ENCODE results near the gene PLAU. TPM values are rescaled to one million over a fixed set of nuclear protein-coding genes. Genes with fewer than 3 reads are reported as not detected.
A peak's percentile ranks its signal among the peaks of the same experiment; 100 is the strongest.

The PLAU gene
- total RNA-seq, 4 donors from 2014 or later, result 0.83 to 5.0 (median 2.3) TPM

DNA sequence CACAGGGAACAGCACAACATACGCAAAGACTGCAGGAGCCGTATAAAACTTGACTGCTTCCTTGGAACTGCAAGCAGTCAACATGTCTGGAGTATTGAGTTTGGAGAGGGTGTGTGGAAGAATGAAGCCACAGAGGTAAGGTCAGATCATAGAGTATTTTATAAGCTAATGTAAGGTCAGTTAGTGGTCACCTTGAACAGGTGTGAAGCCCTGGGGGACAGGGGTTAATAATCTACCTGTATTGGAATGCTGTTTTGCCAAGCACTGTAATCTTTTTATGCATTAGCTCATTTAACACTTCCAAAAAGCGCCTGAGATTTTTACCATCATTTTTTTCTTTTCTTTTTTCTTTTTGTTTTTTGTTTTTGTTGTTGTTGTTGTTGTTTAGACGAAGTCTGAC, 23.1 kb downstream of the PLAU start:
- no peak for TF ChIP-seq POLR2A (IDR thresholded peaks at IDR 0.05)
- TF ChIP-seq, protein P1, sequence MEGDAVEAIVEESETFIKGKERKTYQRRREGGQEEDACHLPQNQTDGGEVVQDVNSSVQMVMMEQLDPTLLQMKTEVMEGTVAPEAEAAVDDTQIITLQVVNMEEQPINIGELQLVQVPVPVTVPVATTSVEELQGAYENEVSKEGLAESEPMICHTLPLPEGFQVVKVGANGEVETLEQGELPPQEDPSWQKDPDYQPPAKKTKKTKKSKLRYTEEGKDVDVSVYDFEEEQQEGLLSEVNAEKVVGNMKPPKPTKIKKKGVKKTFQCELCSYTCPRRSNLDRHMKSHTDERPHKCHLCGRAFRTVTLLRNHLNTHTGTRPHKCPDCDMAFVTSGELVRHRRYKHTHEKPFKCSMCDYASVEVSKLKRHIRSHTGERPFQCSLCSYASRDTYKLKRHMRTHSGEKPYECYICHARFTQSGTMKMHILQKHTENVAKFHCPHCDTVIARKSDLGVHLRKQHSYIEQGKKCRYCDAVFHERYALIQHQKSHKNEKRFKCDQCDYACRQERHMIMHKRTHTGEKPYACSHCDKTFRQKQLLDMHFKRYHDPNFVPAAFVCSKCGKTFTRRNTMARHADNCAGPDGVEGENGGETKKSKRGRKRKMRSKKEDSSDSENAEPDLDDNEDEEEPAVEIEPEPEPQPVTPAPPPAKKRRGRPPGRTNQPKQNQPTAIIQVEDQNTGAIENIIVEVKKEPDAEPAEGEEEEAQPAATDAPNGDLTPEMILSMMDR (IDR thresholded peaks at IDR 0.05 in 4 of 5, conservative IDR thresholded peaks at IDR 0.05 in 1 of 5), result no peak
- DNase-seq (no peak), ATAC-seq (no peak)
- no peaks in the 10 kb centered on the region for H3K27me3 ChIP-seq
- H3K27ac ChIP-seq, result no peak overlapping the region
- H3K4me1 ChIP-seq, result peaks cover 20 to 33% of the 10 kb centered on the region in 2 donors
- no peaks in the 10 kb centered on the region for H3K9me3 ChIP-seq
- H3K36me3 ChIP-seq, result no peaks in the 10 kb centered on the region
- in situ Hi-C loops (cut with MboI; ENCODE audit: low sequenced_read_pairs in 4 of 4) (no loop called here), intact Hi-C loops (cut with DNase I; ENCODE audit: low total_unique reads) (no loop called here)
- no peak overlapping the region for H3K4me3 ChIP-seq

DNA sequence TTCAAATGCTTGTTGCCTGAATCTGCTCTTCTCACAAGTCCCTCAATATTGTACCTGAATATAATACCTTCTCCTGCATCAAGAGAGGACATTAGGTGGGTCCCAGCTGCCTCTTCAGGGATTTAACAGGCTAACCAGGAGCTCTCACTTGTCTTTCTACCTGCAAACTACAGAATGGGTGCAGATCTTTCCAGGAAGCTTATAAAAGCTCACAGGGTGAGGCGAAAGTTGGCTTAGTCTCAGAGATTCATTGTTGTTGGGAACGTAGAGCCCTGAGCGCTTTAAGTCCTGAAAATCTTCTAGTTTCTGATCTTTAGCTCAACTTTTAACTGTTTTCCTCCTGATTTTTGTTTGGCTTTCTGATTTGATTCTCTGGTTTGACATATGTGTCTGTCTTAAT, 25.0 kb downstream of the PLAU start:
- Histone ChIP-seq H3K4me1 (peaks cover 26 to 39% of the 10 kb centered on the region in 2 donors), H3K27ac (peak overlapping the region in 3 of 4 donors; percentile 8 to 74 (median 67)), H3K36me3 (no peaks in the 10 kb centered on the region), H3K27me3 (no peaks in the 10 kb centered on the region), H3K9me3 (no peaks in the 10 kb centered on the region), H3K4me3 (no peak overlapping the region)
- in situ Hi-C loops (cut with MboI; ENCODE audit: low sequenced_read_pairs in 4 of 4), result loop anchor here in 3 of 4 donors (5.0 kb wide), 2 partner anchors 39 to 49 kb away; no protein-coding TSS in a partner anchor
- ATAC-seq (no peak), DNase-seq (no peak)
- TF ChIP-seq POLR2A (IDR thresholded peaks at IDR 0.05), result no peak
- TF ChIP-seq, protein P1 (IDR thresholded peaks at IDR 0.05 in 4 of 5, conservative IDR thresholded peaks at IDR 0.05 in 1 of 5), result no peak
- intact Hi-C loops (cut with DNase I; ENCODE audit: low total_unique reads), result no loop called here

DNA sequence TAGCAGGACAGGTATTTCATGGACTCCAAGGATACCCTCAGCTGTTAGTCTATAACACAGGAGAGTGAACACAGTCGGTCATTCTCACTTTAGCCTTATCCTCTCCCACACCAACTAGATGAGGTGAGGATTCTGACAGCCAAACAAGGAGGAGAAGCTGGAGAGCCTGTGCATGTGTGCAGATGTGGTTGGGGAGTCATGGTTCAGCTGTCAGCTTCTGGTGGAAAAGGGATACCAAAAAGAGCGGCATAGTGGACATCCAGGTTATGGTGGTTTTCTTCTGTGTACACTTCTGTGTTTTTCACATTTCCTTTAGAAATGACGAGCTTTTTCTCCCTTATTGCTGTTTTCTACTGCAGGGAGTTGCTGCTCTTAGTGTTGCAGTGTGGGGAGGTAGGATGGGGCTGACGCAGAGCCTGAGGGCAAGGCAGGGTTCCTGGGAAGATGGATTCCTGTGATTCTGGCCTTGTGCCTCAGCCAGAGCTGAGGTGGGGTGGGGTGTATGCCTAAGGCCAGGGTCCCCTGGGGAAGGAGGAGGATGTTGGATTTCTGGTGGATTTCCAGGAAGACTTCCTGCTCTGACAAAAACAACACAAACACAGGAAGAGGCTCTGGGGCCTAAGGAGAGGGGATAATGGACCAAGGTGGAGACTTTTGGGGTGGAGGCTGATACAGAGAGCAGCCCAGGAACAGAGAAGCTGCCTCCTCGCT, 26.6 kb downstream of the PLAU start:
- in situ Hi-C loops (cut with MboI; ENCODE audit: low sequenced_read_pairs in 4 of 4) (loop anchor here in 3 of 4 donors (5.0 kb wide), 2 partner anchors 40 to 50 kb away; no protein-coding TSS in a partner anchor), intact Hi-C loops (cut with DNase I; ENCODE audit: low total_unique reads) (no loop called here)
- Histone ChIP-seq H3K27me3 (no peaks in the 10 kb centered on the region), H3K4me3 (no peak overlapping the region), H3K4me1 (peaks cover 32 to 47% of the 10 kb centered on the region in 2 donors), H3K27ac (peak overlapping the region; percentile 63 to 74 (median 67)), H3K36me3 (no peaks in the 10 kb centered on the region), H3K9me3 (no peaks in the 10 kb centered on the region)
- TF ChIP-seq, protein P1 (IDR thresholded peaks at IDR 0.05 in 4 of 5, conservative IDR thresholded peaks at IDR 0.05 in 1 of 5), result no peak
- no peak for TF ChIP-seq POLR2A (IDR thresholded peaks at IDR 0.05)
- peak in 1 of 2 donors; percentile 22 for DNase-seq
- ATAC-seq, result peak; percentile 8 to 25

DNA sequence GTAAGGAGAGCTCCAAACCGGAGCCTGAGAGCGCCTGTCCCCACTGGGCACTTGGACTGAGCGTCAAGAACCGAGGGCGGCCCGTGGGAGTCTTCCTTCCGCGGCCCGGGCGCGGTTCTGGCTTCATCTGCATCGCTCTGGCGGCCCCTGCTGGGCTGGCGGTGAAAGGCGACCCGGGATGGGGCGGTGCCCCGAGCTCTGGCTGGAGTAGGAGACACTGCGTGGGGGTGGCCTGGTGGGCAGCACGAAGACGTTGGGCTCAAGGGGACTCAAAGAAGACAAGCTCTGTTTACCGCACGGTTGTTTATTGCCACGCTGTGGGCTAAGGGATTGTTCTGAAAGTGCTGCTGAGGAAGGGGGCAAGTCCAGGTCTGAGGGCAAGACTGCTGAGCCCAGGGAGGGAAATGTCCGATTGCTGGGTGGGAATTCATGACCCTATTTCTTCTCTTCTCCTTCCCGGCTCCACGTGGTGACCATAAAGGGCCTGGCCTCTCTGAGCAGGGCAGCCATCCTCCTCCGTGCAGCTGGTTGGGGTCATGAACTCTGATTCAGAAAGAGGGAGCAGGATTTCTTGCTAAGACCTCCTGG, 29.8 kb downstream of the PLAU start:
- H3K27me3 ChIP-seq, result no peaks in the 10 kb centered on the region
- intact Hi-C loops (cut with DNase I; ENCODE audit: low total_unique reads), result loop anchor here (1.0 to 2.0 kb wide), 3 partner anchors 54 to 140 kb away; no protein-coding TSS in a partner anchor
- in situ Hi-C loops (cut with MboI; ENCODE audit: low sequenced_read_pairs in 4 of 4), result loop anchor here in 1 of 4 donors (10.0 kb wide), 1 partner anchor 56 kb away; no protein-coding TSS in a partner anchor
- H3K4me1 ChIP-seq, result peaks cover 29 to 42% of the 10 kb centered on the region in 2 donors
- H3K27ac ChIP-seq, result peak overlapping the region; percentile 69 to 82 (median 80)
- ATAC-seq (peak; percentile 86 to 90), DNase-seq (peak; percentile 63 to 79)
- H3K4me3 ChIP-seq, result peak overlapping the region in 3 of 4 donors; percentile 13 to 39 (median 30)
- no peak for TF ChIP-seq POLR2A (IDR thresholded peaks at IDR 0.05)
- TF ChIP-seq, protein P1 (IDR thresholded peaks at IDR 0.05 in 4 of 5, conservative IDR thresholded peaks at IDR 0.05 in 1 of 5), result peak; percentile 85 to 96 (median 95)
- no peaks in the 10 kb centered on the region for H3K9me3 ChIP-seq
- no peaks in the 10 kb centered on the region for H3K36me3 ChIP-seq

Measured in gastrocnemius medialis (tissue), 4 donors.